ENCODE data around the gene TEAD2. TPM values are rescaled to one million over a fixed set of nuclear protein-coding genes. Genes with fewer than 3 reads are reported as not detected.

The TEAD2 gene
- total and polyA plus RNA-seq, 2 of the 13 experiments (the other 11 are each of a cell fraction or from before 2014, with no cell fraction given), result 10.8 to 12.5 TPM

DNA sequence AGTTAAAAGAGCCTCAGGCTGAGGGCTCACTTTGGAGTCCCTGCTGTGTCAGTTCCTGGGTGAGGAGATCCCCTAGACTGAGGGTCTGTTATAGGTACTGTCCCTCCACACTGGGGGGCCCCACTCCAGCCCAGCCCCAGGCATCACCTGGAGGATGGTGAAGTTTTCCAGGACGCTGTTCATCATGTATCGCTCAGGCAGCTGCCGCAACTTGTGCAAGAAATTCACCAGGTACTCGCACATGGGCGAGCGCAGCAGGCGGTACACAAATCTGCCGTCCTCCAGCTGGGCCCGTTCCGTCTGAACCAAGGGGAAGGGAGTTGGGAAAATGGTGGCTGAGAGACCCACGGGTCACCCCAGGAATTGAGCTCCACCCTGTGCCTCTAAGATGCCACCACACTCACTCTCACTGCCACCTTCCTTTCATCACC, 19.9 kb downstream of the TEAD2 start:
- no peak overlapping the region for H3K9ac ChIP-seq (ENCODE audit: insufficient read depth, low read depth, low read length)
- intact Hi-C loops (cut with micrococcal nuclease; ENCODE audit: unreplicated experiment) (no loop called here), in situ Hi-C loops (cut with HindIII; ENCODE audit: extremely low pct_ligation_motif_present, low pct_unique_long_range_greater_than_20kb) (no loop called here)
- H3K79me2 ChIP-seq (ENCODE audit: insufficient read depth, low read length), result no peaks in the 10 kb centered on the region
- POLR2A ChIA-PET, result no interaction called here
- no peak for ATAC-seq
- H3K9me3 ChIP-seq (ENCODE audit: low read length), result no peaks in the 10 kb centered on the region
- peaks cover 5 to 6% of the 10 kb centered on the region in 2 experiments; a peak in 2 of 5 replicates for H3K36me3 ChIP-seq (replicated peaks in 1 of 2; ENCODE audit: control insufficient read depth in 1 of 2, insufficient read depth in 2 of 2, low read length in 2 of 2)
- BruUV-seq (replicated peaks), result no TSS peak
- FAIRE-seq, result no peak
- H4K20me1 ChIP-seq (ENCODE audit: insufficient read depth, low read length), result no peaks in the 10 kb centered on the region
- no peak overlapping the region for H2AFZ ChIP-seq (ENCODE audit: low read length)
- no peaks in the 10 kb centered on the region for H3K27me3 ChIP-seq (ENCODE audit: control insufficient read depth in 1 of 2, insufficient read depth in 2 of 2, low read length in 2 of 2)
- WGBS (ENCODE audit: low lambda C conversion rate), result no CpG with 5 or more reads among the region's 11 CpGs
- H3K4me1 ChIP-seq (ENCODE audit: insufficient read depth, low read length), result peaks cover 15% of the 10 kb centered on the region
- DNase-seq (ENCODE audit: low spot score), result no peak
- no peak overlapping the region for H3K4me3 ChIP-seq (replicated peaks in 1 of 3; ENCODE audit: insufficient read depth in 1 of 3, low read depth in 2 of 3, low read length in 3 of 3)
- CTCF ChIA-PET (ENCODE audit: low intra/inter-chr PET ratio, low total read pairs), result no interaction called here
- TF ChIP-seq ZMYM3 (CRISPR knock-in tag; IDR thresholded peaks at IDR 0.05) (no peak), DNMT1 (CRISPR knock-in tag; IDR thresholded peaks at IDR 0.05) (no peak), RBFOX2 (IDR thresholded peaks at IDR 0.05; ENCODE audit: low read depth, low read length) (no peak), HNF4G (IDR thresholded peaks at IDR 0.05; ENCODE audit: borderline replicate concordance, low read depth, low read length) (no peak), HNF4G (CRISPR knock-in tag; IDR thresholded peaks at IDR 0.05; ENCODE audit: borderline replicate concordance, low read depth) (no peak), LCORL (IDR thresholded peaks at IDR 0.05) (no peak), LCORL (CRISPR knock-in tag; IDR thresholded peaks at IDR 0.05) (no peak)
- H3K27ac ChIP-seq (ENCODE audit: extremely low read length, insufficient read depth, low read length), result no peak overlapping the region
- H3K4me2 ChIP-seq (ENCODE audit: low read depth, low read length), result no peak overlapping the region

DNA sequence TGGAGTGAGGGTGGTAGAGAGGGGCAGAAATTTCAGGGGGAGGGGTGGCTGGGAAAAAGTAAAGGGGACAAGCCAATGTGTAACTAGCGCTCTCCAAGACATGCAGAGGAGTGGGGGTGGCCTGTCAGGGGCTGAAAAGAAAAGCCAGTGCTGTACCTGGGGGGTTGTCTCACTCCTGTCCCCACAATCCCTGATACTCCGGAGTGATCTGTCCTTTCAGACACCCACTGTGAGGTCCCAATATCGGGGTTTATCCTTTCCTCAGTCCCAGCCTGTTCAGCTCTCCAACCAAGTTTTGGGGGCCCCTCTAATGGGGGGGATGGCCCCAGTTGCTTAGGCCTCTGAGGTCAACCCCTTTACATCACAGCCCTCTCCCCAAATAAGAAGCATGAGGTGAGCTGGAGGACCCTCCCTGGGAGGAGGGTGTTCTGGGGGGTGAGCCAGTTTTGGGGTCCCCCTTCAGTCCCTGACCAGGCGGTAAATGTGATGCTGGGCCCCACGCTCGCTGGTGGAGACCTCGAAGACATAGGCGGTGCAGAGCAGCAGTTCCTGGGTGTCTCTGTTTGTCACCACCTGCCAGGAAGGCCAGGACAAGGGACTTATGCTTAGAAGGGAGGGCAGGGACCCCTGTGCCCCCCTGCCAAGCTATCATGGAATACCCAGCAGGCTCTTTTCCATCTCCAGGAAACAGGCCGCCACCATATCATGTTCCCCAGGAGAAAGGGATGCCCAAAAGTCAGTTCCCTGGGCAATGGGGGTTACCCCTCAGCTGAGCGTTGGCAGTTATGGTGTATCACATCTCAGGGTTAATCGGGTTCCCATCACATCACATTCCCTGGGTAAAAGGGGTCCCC, 21.1 kb downstream of the TEAD2 start:
- WGBS (ENCODE audit: low lambda C conversion rate), result 89% methylated on average over 4 of the region's 11 CpGs
- BruUV-seq (replicated peaks), result no TSS peak
- H3K27me3 ChIP-seq (ENCODE audit: control insufficient read depth in 1 of 2, insufficient read depth in 2 of 2, low read length in 2 of 2), result no peaks in the 10 kb centered on the region
- intact Hi-C loops (cut with micrococcal nuclease; ENCODE audit: unreplicated experiment) (no loop called here), in situ Hi-C loops (cut with HindIII; ENCODE audit: extremely low pct_ligation_motif_present, low pct_unique_long_range_greater_than_20kb) (no loop called here)
- H3K79me2 ChIP-seq (ENCODE audit: insufficient read depth, low read length), result no peaks in the 10 kb centered on the region
- ChIA-PET CTCF (ENCODE audit: low intra/inter-chr PET ratio, low total read pairs) (no interaction called here), POLR2A (interaction anchor here (1.1 kb wide), 1 partner anchor 10 kb away, joined by 4 read pairs; no protein-coding TSS in a partner anchor)
- H3K9me3 ChIP-seq (ENCODE audit: low read length), result no peaks in the 10 kb centered on the region
- no peak overlapping the region for H2AFZ ChIP-seq (ENCODE audit: low read length)
- H3K4me3 ChIP-seq (replicated peaks in 1 of 3; ENCODE audit: insufficient read depth in 1 of 3, low read depth in 2 of 3, low read length in 3 of 3), result no peak overlapping the region
- peaks cover 15% of the 10 kb centered on the region for H3K4me1 ChIP-seq (ENCODE audit: insufficient read depth, low read length)
- H3K27ac ChIP-seq (ENCODE audit: extremely low read length, insufficient read depth, low read length), result no peak overlapping the region
- no peak for TF ChIP-seq MEF2D (CRISPR knock-in tag; IDR thresholded peaks at IDR 0.05)
- TF ChIP-seq SIN3A (IDR thresholded peaks at IDR 0.05; ENCODE audit: borderline replicate concordance, low read depth, low read length), result 0 out of 2 replicates have a peak, but pooled peaks have one; percentile 10
- TF ChIP-seq GFI1 (CRISPR knock-in tag; IDR thresholded peaks at IDR 0.05; ENCODE audit: borderline replicate concordance), result 0 out of 2 replicates have a peak, but pooled peaks have one; percentile 2
- H4K20me1 ChIP-seq (ENCODE audit: insufficient read depth, low read length), result no peaks in the 10 kb centered on the region
- FAIRE-seq (no peak), DNase-seq (ENCODE audit: low spot score) (no peak), ATAC-seq (no peak)
- H3K36me3 ChIP-seq (replicated peaks in 1 of 2; ENCODE audit: control insufficient read depth in 1 of 2, insufficient read depth in 2 of 2, low read length in 2 of 2), result peaks cover 0 to 2% of the 10 kb centered on the region in 2 experiments; a peak in 1 of 5 replicates
- no peak overlapping the region for H3K9ac ChIP-seq (ENCODE audit: insufficient read depth, low read depth, low read length)
- H3K4me2 ChIP-seq (ENCODE audit: low read depth, low read length), result peak overlapping the region; percentile 74

Measured in HepG2 (cell line).